Gastroesophageal sphincter (tissue), 4 donors: Measurements from ENCODE around the gene SMIM28. TPM values are rescaled to one million over a fixed set of nuclear protein-coding genes. Genes with fewer than 3 reads are reported as not detected.
"Not testable (repeated sequence)": the region's sequence is repeated elsewhere in the genome, so short reads cannot be mapped to it uniquely, and the experiment has no call there.

Source experiments
- ATAC-seq: fragments of 150-250 bp; one replicate; pipeline ENCODE4 v1.9.1; 2016; ENCODE audit warnings: mild to moderate bottlenecking, moderate library complexity
- H3K27ac ChIP-seq, 4 donors: fragments of 200-600 bp; sonication (generic) in 3 of 4; 1 replicate in 3 of 4; 2 replicates in 1 of 4; pipeline ENCODE4 v1.5.1; 2016 to 2019
- H3K27me3 ChIP-seq: fragments of 200-600 bp; sonication (generic); one replicate; pipeline ENCODE4 v1.5.1; 2019
- H3K36me3 ChIP-seq, 2 donors: fragments of 200-600 bp; sonication (generic); one replicate each; pipeline ENCODE4 v1.5.1; 2019; ENCODE audit warnings: control low read depth in 1 of 2
- H3K4me1 ChIP-seq, 3 donors: fragments of 200-600 bp; sonication (generic); 1 replicate in 2 of 3; 2 replicates in 1 of 3; pipeline ENCODE4 v1.5.1; 2016 to 2019; ENCODE audit warnings: control low read depth in 2 of 3
- H3K4me3 ChIP-seq, 2 donors: fragments of 200-600 bp; sonication (generic); one replicate each; pipeline ENCODE4 v1.5.1; 2019; ENCODE audit warnings: mild to moderate bottlenecking in 1 of 2, moderate library complexity in 1 of 2
- H3K9me3 ChIP-seq, 3 donors: fragments of 200-600 bp; sonication (generic); one replicate each; pipeline ENCODE4 v1.5.1; 2017 to 2019; ENCODE audit warnings: control low read depth in 2 of 3
- EP300 ChIP-seq: sonication (generic); formaldehyde crosslinking; IDR thresholded peaks from one replicate; pipeline ENCODE4 v1.6.1; 2017; ENCODE audit warnings: antibody characterized with exemption, mild to moderate bottlenecking
- POLR2A ChIP-seq, 2 donors: fragments of 450-650 bp; IDR thresholded peaks; one replicate each; pipeline ENCODE4 v1.6.1; 2017; ENCODE audit warnings: antibody characterized with exemption in 2 of 2, mild to moderate bottlenecking in 2 of 2, moderate library complexity in 1 of 2
- POLR2AphosphoS5 ChIP-seq: sonication (generic); formaldehyde crosslinking; IDR thresholded peaks from one replicate; pipeline ENCODE4 v1.6.1; 2017; ENCODE audit warnings: antibody characterized with exemption
- WGBS, 2 donors: methylation state at CpG; one replicate each; pipeline ENCODE4 v1.1.5; 2018; ENCODE audit warnings: low coverage in 1 of 2; 5-methylcytosine and 5-hydroxymethylcytosine counted together
- total RNA-seq, 4 donors: library from RNA; depleted of rRNA; stranded (reverse); fragments of >200 nt; gene quantifications; one replicate each; pipeline ENCODE4 v1.1.0, GENCODE V29; 2016
- TF ChIP-seq, protein P1 (sequence below), 4 experiments: fragments of 200-600 bp in 2 of 4; fragments of 450-650 bp in 2 of 4; sonication (generic) in 1 of 4; IDR thresholded peaks; one replicate each; pipeline ENCODE4 v1.5.1; 2017 to 2019; ENCODE audit warnings: antibody characterized with exemption in 4 of 4, mild to moderate bottlenecking in 2 of 4, moderate library complexity in 2 of 4

The SMIM28 gene
- total RNA-seq, 4 donors from 2014 or later, result 1.5 TPM; not detected in 3

DNA sequence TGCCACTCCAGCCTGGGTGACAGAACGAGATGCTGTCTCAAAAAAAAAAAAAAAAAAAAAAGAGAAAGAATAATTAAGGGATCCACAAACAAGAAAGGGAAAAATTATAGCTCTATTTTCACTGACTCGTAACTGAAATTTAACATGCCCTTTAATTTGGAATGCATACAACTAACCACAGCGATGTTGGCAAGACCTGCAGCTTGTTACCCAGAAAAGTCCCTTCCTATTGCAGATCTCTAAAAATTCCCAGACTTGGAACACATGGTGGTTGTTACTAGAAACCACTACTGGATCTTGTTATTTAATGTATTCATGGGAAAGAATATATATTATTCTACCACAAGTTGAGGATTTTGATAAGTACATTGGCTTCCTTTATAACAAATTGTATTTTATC is 27.8 kb upstream of the SMIM28 start:
- Histone ChIP-seq H3K36me3 (no peaks in the 10 kb centered on the region), H3K9me3 (no peaks in the 10 kb centered on the region), H3K27me3 (peaks cover 4% of the 10 kb centered on the region), H3K4me3 (no peak overlapping the region), H3K4me1 (no peaks in the 10 kb centered on the region), H3K27ac (no peak overlapping the region)
- 16 to 49% methylated on average over 2 of the region's 3 CpGs for WGBS, 2 donors
- TF ChIP-seq EP300, result no peak
- TF ChIP-seq POLR2A (IDR thresholded peaks at IDR 0.05), result no peak
- TF ChIP-seq, protein P1, sequence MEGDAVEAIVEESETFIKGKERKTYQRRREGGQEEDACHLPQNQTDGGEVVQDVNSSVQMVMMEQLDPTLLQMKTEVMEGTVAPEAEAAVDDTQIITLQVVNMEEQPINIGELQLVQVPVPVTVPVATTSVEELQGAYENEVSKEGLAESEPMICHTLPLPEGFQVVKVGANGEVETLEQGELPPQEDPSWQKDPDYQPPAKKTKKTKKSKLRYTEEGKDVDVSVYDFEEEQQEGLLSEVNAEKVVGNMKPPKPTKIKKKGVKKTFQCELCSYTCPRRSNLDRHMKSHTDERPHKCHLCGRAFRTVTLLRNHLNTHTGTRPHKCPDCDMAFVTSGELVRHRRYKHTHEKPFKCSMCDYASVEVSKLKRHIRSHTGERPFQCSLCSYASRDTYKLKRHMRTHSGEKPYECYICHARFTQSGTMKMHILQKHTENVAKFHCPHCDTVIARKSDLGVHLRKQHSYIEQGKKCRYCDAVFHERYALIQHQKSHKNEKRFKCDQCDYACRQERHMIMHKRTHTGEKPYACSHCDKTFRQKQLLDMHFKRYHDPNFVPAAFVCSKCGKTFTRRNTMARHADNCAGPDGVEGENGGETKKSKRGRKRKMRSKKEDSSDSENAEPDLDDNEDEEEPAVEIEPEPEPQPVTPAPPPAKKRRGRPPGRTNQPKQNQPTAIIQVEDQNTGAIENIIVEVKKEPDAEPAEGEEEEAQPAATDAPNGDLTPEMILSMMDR (IDR thresholded peaks at IDR 0.05), result no peak
- no peak for TF ChIP-seq POLR2AphosphoS5
- no peak for ATAC-seq

DNA sequence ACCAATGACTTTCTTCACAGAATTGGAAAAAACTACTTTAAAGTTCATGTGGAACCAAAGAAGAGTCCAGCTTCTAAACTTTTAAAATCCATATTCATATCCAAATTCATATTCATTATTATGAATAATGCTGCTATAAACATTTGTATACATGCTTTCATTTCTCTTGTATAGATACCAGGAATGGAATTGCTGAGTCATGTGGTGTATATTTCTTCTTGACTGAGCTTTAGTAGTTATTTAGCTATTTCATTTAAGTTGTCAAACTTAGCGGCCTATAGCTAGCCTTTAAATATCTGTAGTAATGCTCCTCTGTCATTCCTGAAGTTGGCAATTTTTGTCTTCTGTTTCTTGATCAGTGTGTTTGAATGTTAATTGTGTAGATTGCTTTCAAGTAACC is 19.8 kb upstream of the SMIM28 start:
- H3K4me1 ChIP-seq, result no peaks in the 10 kb centered on the region
- H3K27me3 ChIP-seq, result peaks cover 11% of the 10 kb centered on the region
- WGBS, 2 donors, result 81% methylated on average over 1 of the region's 1 CpG; no CpG with 5 or more reads in 1 of the 2 donors
- H3K4me3 ChIP-seq, result no peak overlapping the region
- no peak overlapping the region for H3K27ac ChIP-seq
- ATAC-seq, result no peak
- TF ChIP-seq EP300 (no peak), POLR2AphosphoS5 (no peak), POLR2A (IDR thresholded peaks at IDR 0.05) (no peak)
- TF ChIP-seq, protein P1 (IDR thresholded peaks at IDR 0.05), result no peak
- no peaks in the 10 kb centered on the region for H3K36me3 ChIP-seq
- no peaks in the 10 kb centered on the region for H3K9me3 ChIP-seq

DNA sequence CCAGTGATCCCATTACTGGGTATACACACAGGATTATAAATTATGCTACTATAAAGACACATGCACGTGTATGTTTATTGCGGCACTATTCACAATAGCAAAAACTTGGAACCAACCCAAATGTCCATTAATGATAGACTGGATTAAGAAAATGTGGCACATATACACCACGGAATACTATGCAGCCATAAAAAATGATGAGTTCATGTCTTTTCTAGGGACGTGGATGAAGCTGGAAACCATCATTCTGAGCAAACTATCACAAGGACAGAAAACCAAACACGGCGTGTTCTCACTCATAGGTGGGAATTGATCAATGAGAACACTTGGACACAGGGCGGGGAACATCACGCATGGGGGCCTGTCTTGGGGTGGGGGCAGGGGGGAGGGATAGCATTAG is 9.0 kb upstream of the SMIM28 start:
- H3K4me3 ChIP-seq, H3K9me3 ChIP-seq, H3K27ac ChIP-seq, ATAC-seq, H3K27me3 ChIP-seq, H3K4me1 ChIP-seq, H3K36me3 ChIP-seq: not testable (repeated sequence)
- 88 to 97% methylated on average over 5 to 6 of the region's 8 CpGs for WGBS, 2 donors

DNA sequence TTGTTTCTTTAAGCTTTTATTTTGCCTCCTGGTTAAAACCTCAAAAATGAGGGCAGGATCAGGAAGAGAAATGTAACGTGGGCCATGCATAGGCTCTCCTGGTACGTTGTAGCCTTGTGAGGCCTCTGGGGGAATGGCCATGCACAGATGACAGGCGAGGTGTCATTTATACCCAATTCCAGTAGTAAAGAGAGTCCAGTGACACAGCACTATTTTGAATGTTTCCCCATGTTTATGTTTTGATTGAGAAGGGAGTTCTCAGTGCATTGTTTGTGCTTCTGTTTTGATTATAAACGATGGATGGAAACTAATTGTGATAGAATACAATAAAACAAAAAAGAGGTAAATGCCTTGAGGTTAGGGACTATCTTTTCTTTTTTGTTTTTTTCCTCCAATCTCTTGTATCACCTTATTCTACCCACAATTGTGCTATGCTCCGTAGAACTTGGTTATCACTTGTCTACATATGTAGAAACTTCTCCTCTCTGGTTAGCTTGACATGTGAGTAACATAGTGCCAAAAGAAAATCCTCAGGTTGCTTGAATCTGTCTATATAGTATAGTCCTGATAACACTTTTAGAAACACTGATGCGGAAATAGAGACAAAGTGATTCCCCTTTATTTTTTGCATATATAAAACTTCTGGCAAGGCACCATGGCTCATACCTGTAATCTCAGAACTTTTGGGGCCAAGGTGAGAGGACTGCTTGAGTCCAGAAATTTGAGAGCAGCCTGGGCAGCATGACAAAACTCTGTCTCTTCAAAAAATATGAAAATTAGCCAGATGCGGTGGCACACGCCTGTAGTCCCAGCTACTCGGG is 6.9 kb upstream of the SMIM28 start:
- ATAC-seq, result no peak
- H3K4me1 ChIP-seq, result no peaks in the 10 kb centered on the region
- no peaks in the 10 kb centered on the region for H3K27me3 ChIP-seq
- H3K36me3 ChIP-seq, result no peaks in the 10 kb centered on the region
- TF ChIP-seq, protein P1 (IDR thresholded peaks at IDR 0.05), result no peak
- TF ChIP-seq POLR2A (IDR thresholded peaks at IDR 0.05) (no peak), POLR2AphosphoS5 (no peak), EP300 (no peak)
- H3K4me3 ChIP-seq, result no peak overlapping the region
- 59 to 88% methylated on average over 4 to 7 of the region's 9 CpGs for WGBS, 2 donors
- H3K27ac ChIP-seq, result no peak overlapping the region
- H3K9me3 ChIP-seq, result peaks cover 0 to 5% (median 0%) of the 10 kb centered on the region in 3 donors

DNA sequence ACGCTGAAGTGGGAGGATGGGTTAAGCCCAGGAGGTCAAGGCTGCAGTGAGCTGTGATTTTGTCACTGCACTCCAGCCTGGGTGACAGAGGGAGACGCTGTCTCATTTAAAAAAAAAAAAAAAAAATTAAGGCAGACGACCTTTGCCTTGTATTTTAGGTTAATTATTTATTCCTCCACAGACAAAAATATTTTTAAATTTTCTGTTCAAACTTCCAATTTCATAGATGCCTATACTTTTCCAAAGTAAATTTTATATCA is 6.3 kb upstream of the SMIM28 start:
- 29 to 41% methylated on average over 2 to 3 of the region's 3 CpGs for WGBS, 2 donors
- H3K27me3 ChIP-seq, result no peaks in the 10 kb centered on the region

More for the DNA sequence above, 6.3 kb upstream of the SMIM28 start:
- H3K9me3 ChIP-seq, result peaks cover 0 to 5% (median 0%) of the 10 kb centered on the region in 3 donors
- no peaks in the 10 kb centered on the region for H3K36me3 ChIP-seq
- H3K4me3 ChIP-seq, result no peak overlapping the region
- no peak for ATAC-seq
- no peaks in the 10 kb centered on the region for H3K4me1 ChIP-seq
- no peak overlapping the region for H3K27ac ChIP-seq
- TF ChIP-seq POLR2A (IDR thresholded peaks at IDR 0.05) (no peak), EP300 (no peak), POLR2AphosphoS5 (no peak)
- TF ChIP-seq, protein P1 (IDR thresholded peaks at IDR 0.05), result no peak
